Transverse colon (tissue), 4 donors: ENCODE measurements around the gene DZIP1L.

Experiments used
- CTCF ChIP-seq, 5 experiments: fragments of 200-600 bp in 3 of 5; fragments of 450-650 bp in 2 of 5; sonication (generic) in 3 of 5; IDR thresholded peaks; 1 replicate in 2 of 5; 2 replicates in 3 of 5; pipeline ENCODE4 v1.5.1; 2016 to 2017; ENCODE audit warnings: antibody characterized with exemption in 5 of 5, inconsistent platforms in 3 of 5, mild to moderate bottlenecking in 2 of 5, moderate library complexity in 1 of 5
- POLR2A ChIP-seq: fragments of 450-650 bp; IDR thresholded peaks from one replicate; pipeline ENCODE4 v1.6.1; 2016; ENCODE audit warnings: antibody characterized with exemption, mild to moderate bottlenecking, moderate library complexity
- POLR2AphosphoS5 ChIP-seq, 3 donors: sonication (generic); formaldehyde crosslinking; IDR thresholded peaks; one replicate each; pipeline ENCODE4 v1.6.1; 2016; ENCODE audit warnings: antibody characterized with exemption in 3 of 3

DNA sequence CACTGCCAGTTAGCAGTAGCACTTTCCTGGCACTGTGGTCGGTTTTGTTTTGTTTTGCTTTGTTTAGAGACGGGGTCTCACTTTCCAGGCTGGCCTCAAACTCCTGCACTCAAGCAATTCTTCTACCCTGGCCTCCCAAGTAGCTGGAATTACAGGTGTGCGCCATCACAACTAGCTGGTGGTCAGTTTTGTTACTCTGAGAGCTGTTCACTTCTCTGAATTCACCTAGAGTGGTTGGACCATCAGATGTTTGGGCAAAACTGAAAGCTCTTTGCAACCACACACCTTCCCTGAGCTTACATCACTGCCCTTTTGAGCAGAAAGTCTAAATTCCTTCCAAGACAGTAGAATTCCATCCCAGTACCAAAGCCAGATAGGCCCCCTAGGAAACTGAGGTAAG is 82.8 kb downstream of the DZIP1L start:
- TF ChIP-seq CTCF (IDR thresholded peaks at IDR 0.05): no peak
- TF ChIP-seq POLR2A: no peak
- no peak for TF ChIP-seq POLR2AphosphoS5 (IDR thresholded peaks at IDR 0.05)
